ENCODE measurements around the gene TBC1D9.

- TF ChIP-seq TAF1 (IDR thresholded peaks at IDR 0.05; ENCODE audit: low read depth, low read length) (no peak), POLR2AphosphoS5 (IDR thresholded peaks at IDR 0.05; ENCODE audit: low read depth, low read length) (no peak), POLR2A (IDR thresholded peaks at IDR 0.05; ENCODE audit: low read depth, low read length) (no peak)
Observed at GRCh38 chr4:140648716-140649308, 107.4 kb downstream of the TBC1D9 start.

Data from GM12891 (cell line).